Measurements from ENCODE around the gene ERVH48-1.
"Not testable (repeated sequence)": the region's sequence is repeated elsewhere in the genome, so short reads cannot be mapped to it uniquely, and the experiment has no call there.

ERVH48-1 gene

DNA sequence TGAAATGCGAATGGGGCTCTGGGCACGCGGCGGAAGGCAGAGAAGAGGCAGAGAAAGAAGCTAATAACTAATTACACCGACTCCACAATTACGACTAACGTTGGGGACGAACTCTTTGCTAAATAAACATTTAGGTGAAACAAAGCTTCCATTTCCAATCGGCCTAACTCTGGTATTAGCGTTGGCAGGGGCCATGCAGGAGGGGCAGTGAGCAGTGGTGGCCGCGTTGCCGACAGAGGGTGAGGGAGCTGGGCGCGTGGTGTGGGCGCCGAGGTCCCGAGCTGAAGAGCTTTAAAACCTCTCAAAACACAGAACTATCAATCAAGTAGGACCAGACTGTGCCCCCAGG lies 32.9 kb downstream of the ERVH48-1 start:
- TF ChIP-seq, protein P1, sequence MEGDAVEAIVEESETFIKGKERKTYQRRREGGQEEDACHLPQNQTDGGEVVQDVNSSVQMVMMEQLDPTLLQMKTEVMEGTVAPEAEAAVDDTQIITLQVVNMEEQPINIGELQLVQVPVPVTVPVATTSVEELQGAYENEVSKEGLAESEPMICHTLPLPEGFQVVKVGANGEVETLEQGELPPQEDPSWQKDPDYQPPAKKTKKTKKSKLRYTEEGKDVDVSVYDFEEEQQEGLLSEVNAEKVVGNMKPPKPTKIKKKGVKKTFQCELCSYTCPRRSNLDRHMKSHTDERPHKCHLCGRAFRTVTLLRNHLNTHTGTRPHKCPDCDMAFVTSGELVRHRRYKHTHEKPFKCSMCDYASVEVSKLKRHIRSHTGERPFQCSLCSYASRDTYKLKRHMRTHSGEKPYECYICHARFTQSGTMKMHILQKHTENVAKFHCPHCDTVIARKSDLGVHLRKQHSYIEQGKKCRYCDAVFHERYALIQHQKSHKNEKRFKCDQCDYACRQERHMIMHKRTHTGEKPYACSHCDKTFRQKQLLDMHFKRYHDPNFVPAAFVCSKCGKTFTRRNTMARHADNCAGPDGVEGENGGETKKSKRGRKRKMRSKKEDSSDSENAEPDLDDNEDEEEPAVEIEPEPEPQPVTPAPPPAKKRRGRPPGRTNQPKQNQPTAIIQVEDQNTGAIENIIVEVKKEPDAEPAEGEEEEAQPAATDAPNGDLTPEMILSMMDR (conservative IDR thresholded peaks at IDR 0.05), result no peak
- TF ChIP-seq ZFX (IDR thresholded peaks at IDR 0.05), result no peak

DNA sequence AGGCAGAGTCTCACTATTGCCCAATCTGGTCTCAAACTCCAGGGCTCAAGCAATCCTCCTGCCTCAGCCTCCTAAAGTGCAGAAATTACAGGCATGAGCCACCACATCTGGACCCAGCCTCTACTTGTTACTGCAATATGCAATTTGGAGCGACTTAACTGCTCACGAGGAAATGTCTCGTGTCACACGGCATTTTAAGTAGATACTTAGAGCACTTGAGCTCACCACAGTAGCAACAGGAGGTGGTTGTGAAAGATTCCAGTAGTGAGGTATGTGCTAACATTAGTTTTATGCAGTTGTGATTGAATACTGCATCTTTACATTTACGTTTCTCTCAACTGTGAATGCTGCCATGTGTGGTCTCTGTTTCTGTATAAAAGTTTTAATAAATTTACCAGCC lies 38.1 kb downstream of the ERVH48-1 start:
- no peak overlapping the region for H3K27ac ChIP-seq
- no peak for TF ChIP-seq ZFX (IDR thresholded peaks at IDR 0.05)
- TF ChIP-seq, protein P1 (conservative IDR thresholded peaks at IDR 0.05), result no peak

More for the DNA sequence above, 32.9 kb downstream of the ERVH48-1 start:
- peak overlapping the region; percentile 94 for H3K27ac ChIP-seq

DNA sequence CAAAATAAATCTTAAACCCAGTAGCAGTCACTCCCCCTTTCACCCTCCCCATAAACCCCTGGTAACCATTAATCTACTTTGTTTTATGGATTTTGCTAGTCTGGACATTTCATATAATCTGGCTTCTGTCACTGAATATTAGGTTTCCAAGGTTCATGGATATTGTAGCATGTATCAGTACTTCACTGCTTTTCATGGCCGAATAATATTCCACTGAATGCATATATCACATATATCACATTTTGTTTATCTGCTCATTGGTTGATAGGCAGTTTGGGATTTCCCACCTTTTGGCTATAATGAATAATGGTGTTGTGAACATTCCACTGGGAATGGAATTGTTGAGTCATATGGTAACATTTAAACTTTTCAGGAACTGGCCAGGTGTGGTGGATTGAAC lies 41.5 kb downstream of the ERVH48-1 start:
- no peak for TF ChIP-seq ZFX (IDR thresholded peaks at IDR 0.05)
- no peak overlapping the region for H3K27ac ChIP-seq

DNA sequence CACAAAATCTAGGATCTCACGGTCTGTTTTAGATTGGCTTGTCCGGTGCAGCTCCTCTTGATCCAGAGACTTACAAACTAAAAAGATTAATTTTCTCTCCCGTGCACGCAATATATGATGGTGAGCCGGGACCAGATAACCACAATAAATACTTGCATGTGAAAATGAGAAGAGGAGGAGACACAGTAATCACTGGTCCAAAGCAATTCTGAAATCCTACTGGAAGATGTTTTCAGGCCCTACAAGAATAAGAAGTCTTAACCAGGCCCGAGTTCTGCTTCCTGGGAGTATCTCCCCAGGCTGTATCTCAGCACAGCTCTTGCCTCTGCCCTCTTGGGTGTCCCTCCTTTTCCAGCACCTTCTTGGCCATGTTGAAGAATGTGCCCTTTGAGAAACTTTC lies 45.1 kb downstream of the ERVH48-1 start:
- TF ChIP-seq, protein P1 (conservative IDR thresholded peaks at IDR 0.05), result no peak
- no peak for TF ChIP-seq ZFX (IDR thresholded peaks at IDR 0.05)
- H3K27ac ChIP-seq, result peak overlapping the region; percentile 86

DNA sequence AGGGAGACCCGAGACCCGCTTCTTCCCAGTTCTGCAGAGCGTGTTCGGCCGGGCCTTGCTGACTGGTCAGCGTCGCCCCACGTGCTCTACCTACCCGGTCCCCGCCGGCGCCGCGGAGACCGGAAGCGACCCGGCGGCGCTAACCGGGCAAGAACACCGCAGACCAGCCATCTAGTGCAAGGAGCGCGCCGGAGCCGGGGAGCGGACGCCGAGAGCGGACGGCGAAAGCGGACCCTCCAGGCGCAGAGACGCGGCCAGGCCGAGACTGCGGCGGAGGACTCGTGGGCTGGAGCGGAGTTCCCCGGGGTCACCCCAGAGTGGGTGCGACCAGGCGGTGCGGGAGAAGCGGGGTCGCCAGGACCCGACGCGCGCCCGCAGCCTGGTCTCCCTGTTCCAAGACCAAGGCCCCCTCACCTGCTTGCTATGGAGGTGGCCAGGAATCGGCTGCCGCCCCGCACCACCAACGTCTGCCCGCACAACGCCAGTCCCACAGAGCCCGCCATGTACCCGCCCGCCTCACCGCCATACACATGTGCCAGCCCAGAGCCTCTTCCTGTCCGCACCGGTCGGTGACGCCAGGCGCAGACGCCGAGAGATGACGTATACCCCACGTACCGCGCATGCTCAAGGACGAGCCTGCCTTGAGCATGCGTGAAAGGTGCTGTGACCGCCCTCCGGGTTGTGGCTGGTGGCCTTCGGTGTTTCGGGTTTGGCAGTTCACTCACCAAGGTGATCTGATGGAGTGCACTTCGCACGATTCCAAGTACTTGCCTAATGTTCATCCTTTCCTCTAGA lies 46.2 kb downstream of the ERVH48-1 start, which contains the start of gene WDR4:
WDR4 (minus strand) TSS at position 547 of the 795 bp plus-strand sequence; CDS start at position 503, 44 bp downstream.
- H3K27ac ChIP-seq, result peak within 1 kb of the TSS; percentile 86
- TF ChIP-seq, protein P1 (conservative IDR thresholded peaks at IDR 0.05), result no peak
- TF ChIP-seq ZFX (IDR thresholded peaks at IDR 0.05), result no peak

DNA sequence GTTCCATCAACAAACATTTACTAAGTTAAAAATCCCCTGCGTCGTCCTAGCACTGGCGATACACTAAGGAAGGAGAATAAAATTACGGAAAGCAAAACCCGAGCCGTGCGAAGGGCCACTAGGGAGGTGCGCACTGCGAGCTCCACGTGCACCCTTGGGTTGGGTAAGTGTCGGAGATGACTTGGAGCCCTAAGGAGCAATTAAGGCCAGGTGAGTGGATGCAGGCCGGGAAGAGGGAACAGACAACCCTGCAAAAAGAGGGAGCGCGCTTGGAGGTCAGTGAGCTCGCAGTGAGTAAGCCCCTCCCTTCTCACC lies 46.8 kb downstream of the ERVH48-1 start:
- TF ChIP-seq ZFX (IDR thresholded peaks at IDR 0.05), result peak; percentile 21; the same call in 1 of the 2 replicates
- TF ChIP-seq, protein P1 (conservative IDR thresholded peaks at IDR 0.05), result no peak
- H3K27ac ChIP-seq, result peak overlapping the region; percentile 86

DNA sequence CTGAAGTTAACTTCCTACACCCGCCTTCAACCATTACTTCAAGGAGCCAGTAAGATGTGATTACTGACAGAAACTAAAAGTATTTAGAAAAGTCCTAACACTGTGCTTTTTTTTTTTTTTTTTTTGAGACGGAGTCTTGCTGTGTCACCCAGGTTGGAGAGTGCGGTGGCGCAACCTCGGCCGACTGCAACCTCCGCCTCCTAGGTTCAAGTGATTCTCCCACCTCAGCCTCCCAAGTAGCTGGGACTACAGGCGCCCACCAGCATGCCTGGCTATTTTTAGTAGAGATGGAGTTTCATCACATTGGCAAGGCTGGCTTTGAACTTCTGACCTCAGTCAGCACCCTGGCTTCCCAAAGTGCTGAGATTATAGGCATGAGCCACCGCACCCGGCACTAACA lies 49.6 kb downstream of the ERVH48-1 start:
- not testable (repeated sequence) for H3K27ac ChIP-seq

DNA sequence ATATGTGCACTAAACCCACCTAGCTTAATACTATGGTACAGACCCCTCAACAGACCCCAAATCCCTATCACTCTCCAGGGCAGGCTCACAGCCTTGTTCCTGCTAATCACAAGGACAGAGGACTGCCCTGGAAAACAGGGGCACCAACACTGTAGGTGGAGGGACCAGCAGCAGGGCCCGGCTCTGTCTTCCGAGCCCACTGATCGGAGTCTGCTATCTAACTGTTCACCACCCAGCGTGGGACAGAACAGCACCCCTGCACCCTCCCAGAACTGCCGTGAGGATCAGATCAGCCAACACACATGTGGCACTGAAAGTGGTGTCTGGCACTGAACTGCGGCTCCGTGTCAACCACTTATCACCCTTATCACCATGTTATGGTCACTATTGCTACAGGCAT lies 52.3 kb downstream of the ERVH48-1 start:
- TF ChIP-seq ZFX (IDR thresholded peaks at IDR 0.05), result no peak
- TF ChIP-seq, protein P1 (conservative IDR thresholded peaks at IDR 0.05), result no peak
- no peak overlapping the region for H3K27ac ChIP-seq

Measured in C4-2B (cell line).